Left ventricle myocardium superior (tissue), 1 donor: ENCODE data around the gene AATK. TPM values are rescaled to one million over a fixed set of nuclear protein-coding genes. Genes with fewer than 3 reads are reported as not detected.

Experiments
- ATAC-seq: fragments of 200-7000 bp; cut with Tn5 transposase; one replicate; pipeline ENCODE4 v1.9.1; 2020; ENCODE audit warnings: mild to moderate bottlenecking, moderate library complexity
- DNase-seq: peaks from one replicate; pipeline ENCODE4 v3.0.0-alpha.2; 2020
- intact Hi-C: fragments of 100-400 bp; cut with micrococcal nuclease; formaldehyde crosslinking; loops from one replicate; pipeline ENCODE4 v1.11.0; 2022
- total RNA-seq: library from RNA; stranded (reverse); fragmentation: NEBNext Ultra II Directional; extraction: Animal tissue kit (Norgen Biotek cat#: 25700); gene quantifications from one replicate; pipeline ENCODE4 v1.2.1, GENCODE V29; 2021
- donor health status: DM: no; HTN: yes; CAD: no; lungs with severe emphysema.

The AATK gene
- total RNA-seq, 1 donor from 2014 or later, result 14.5 TPM

- no peak for ATAC-seq
- intact Hi-C loops, result no loop called here
- no peak for DNase-seq
Observed at GRCh38 chr17:81196505-81197408, 30.7 kb upstream of the AATK start.

GRCh38 chr17:81195941-81196495 lies 30.0 kb upstream of the AATK start:
- ATAC-seq, result no peak
- intact Hi-C loops, result no loop called here

DNA sequence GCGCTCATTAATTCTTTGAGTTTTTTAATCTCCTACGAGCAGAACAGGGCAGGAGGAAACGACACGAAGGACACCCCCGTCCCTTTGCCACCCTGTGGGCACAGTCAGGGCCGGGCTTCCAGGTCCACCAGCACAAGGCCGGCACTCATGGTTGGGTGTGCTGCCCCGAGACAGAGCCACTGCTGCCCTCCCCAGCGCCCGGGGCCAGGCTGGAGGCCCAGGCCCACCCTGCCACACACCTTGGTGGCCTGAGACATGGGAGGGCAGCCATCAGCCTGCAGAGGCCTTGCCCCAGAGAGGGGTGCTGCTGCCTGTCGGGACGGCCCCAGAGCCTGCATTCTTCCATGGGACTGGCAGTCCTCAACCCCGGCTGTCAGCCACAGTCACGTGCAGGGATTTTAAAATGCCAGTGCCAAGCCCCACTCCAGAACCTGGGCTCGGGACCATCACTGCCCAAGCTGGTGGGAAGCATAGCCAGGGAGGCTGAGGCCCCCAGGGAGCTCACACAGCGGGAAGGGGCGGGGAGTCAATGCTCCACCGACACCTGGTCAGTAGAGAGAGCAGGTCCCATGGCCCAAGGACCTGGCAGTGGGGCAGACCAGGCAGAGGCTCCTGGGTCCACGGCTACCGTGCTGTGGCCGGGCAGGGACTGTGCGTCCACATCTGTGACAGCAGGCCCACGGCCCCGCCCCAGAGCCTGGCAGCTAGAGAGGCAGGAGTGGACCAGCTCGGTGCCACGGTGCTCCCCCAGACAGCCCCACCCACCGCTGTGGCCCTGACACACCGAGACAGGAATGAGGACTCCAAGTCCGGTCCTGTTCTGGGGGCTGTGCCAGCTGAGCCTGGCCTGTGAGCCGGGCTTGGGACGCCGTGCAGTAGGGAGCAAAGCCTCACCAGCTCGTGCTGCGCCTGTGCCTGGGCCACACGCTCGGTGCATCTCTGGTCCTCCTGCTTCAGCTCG lies 29.2 kb upstream of the AATK start:
- intact Hi-C loops, result no loop called here
- DNase-seq (peak; percentile 88), ATAC-seq (peak; percentile 92)

More at GRCh38 chr17:81195941-81196495, 30.0 kb upstream of the AATK start:
- DNase-seq, result no peak

GRCh38 chr17:81194225-81194760 lies 28.3 kb upstream of the AATK start:
- DNase-seq, result no peak
- intact Hi-C loops, result no loop called here
- ATAC-seq, result no peak

- intact Hi-C loops, result no loop called here
- DNase-seq (no peak), ATAC-seq (no peak)
Observed at GRCh38 chr17:81193470-81194224, 27.6 kb upstream of the AATK start.

DNA sequence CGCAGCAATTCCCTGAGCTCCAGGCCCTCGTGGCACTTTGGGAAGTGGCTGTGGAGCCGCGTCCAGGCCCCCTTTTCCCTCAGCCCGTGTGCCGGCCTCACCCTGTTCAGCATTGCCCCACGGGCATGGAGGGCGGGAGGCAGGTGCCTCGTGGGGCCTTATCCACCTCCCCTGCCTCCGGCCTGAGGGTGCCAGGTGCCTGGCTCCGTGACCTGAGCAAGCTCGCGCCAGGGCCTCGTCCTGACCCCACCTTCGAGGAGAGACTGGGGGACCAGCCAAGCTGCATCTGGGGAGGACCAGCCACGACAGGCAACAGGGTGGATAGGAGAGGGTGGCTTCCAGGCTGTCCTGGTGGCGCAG lies 27.0 kb upstream of the AATK start:
- ATAC-seq (no peak), DNase-seq (no peak)
- intact Hi-C loops, result no loop called here

GRCh38 chr17:81192386-81193050 lies 26.5 kb upstream of the AATK start:
- DNase-seq, result no peak
- intact Hi-C loops, result no loop called here
- ATAC-seq, result no peak

DNA sequence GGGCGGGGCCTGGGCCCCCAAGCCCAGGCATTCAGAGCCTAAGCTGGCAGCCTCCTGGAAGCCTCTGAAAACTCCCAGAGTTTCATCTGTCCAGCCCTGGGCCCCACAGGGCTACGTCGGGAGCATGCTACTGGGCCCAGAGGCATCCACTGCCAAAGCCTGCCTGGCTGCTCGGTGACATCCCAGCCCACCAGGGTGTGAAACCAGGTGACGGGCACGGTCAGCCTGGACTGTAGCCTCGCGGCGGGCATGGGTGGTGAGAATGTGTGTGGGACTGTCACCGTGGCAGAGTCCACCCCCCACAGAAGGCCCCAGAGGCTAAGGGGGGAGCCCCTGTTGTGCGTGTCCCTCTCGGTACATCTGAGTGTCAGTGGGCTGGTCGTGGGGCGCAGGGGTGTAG lies 25.6 kb upstream of the AATK start:
- no peak for ATAC-seq
- no peak for DNase-seq
- intact Hi-C loops, result no loop called here

DNA sequence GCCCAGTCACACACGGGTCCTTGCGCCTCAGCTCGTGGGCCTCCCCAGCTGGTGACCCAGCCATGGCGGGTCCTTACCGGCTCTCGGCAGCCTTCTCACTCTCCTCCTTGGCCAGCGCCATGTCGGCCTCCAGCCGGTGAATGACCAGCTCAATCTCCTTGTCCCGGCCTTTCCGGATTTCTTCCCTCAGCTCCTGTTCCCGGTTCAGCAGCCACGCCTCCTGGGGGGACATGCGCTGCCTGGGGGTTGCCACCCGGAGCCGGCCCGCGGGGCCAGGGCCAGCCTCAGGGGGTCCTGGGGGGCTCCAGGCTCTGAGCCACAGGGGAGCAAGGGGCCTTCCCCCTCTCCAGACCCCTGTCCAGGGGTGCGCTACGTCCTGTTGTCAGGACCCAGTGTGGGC lies 25.1 kb upstream of the AATK start:
- ATAC-seq (no peak), DNase-seq (no peak)
- intact Hi-C loops, result no loop called here

DNA sequence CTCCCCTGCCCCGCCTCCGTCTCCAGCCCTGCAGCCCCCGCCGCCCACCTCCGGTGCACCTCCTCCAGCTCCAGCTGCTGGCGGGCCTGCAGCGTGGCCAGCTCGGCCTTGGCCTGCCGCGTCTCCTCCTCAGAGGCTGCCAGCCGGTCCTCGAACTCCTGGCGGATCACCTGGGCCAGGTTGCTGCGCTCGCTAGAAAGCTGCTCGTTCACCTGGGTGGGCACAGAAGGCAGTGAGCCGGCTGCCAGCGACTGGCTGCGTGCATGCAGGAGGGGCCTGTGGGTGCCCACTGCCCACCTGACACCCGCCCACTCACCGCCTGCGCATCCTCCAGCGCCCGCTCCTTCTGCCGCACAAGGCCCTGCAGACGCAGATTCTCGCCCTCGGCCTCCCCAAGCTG lies 24.6 kb upstream of the AATK start:
- DNase-seq (no peak), ATAC-seq (no peak)
- intact Hi-C loops, result no loop called here

GRCh38 chr17:81189670-81190530 lies 23.9 kb upstream of the AATK start:
- intact Hi-C loops, result no loop called here
- ATAC-seq, result no peak
- no peak for DNase-seq

GRCh38 chr17:81189016-81189415 lies 23.0 kb upstream of the AATK start:
- ATAC-seq, result no peak
- intact Hi-C loops, result no loop called here
- no peak for DNase-seq

- intact Hi-C loops, result no loop called here
- no peak for ATAC-seq
- DNase-seq, result no peak
Observed at GRCh38 chr17:81188491-81188840, 22.4 kb upstream of the AATK start.

DNA sequence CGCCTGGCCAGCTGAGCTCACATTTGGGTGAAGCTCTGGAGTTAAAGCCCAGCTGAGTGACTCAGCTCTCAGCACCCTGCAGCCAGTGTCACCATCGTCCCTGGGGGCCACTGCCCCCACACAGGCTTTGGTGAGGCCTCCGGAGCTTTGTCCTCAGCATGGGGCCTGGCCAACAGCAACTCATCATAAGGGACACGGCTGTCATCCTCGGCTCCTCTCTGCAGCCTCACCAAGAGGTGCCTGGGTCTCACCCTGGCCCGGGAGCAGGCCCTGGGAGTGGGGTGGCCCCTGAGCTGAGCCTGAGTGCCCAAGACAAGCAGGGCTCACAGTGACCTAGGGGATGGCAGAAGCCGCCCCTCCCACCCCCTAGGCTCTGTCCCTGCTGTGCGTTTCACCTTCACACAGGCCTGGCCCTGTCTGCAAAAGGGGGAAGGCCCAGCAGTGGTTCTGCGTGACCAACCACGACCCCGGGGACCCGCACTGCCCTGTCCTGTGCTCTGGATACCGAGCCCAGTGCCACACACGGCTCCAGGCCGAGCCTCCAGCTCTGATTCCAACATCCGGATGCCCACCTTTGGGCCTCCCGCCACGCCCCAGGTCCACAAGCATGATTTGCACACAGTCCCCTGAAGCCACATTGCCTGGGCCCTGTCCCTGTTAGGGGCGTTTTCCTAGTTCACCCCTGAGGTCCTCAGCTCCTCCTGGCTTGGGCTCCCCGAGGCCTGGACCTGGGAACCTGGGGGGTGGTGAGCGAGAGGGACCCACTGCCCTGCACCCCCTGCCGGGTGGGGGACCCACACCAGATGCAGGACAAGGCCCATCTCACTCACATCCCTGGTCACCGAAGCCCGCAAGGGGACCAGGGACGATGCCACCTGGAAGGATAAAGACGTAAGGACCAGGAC lies 21.8 kb upstream of the AATK start:
- intact Hi-C loops, result no loop called here
- DNase-seq (no peak), ATAC-seq (no peak)

- ATAC-seq (no peak), DNase-seq (no peak)
- intact Hi-C loops, result no loop called here
Observed at GRCh38 chr17:81187120-81187519, 21.1 kb upstream of the AATK start.

GRCh38 chr17:81186203-81186602 lies 20.2 kb upstream of the AATK start:
- ATAC-seq (no peak), DNase-seq (no peak)
- intact Hi-C loops, result no loop called here

- DNase-seq, result no peak
- intact Hi-C loops, result no loop called here
- no peak for ATAC-seq
Observed at GRCh38 chr17:81184555-81184954, 18.5 kb upstream of the AATK start.
